NCI-H1105 treated with DMSO at 0.1 percent for 48 hours (cell line): ENCODE data around the gene USP13.
A peak's percentile ranks its signal among the peaks of the same experiment; 100 is the strongest.
"Not testable (repeated sequence)": the region's sequence is repeated elsewhere in the genome, so short reads cannot be mapped to it uniquely, and the experiment has no call there.

Experiments
- DNase-seq: peaks from one replicate; lab custom pipeline; 2025; lab: John Stamatoyannopoulos, UW

The USP13 gene

DNA sequence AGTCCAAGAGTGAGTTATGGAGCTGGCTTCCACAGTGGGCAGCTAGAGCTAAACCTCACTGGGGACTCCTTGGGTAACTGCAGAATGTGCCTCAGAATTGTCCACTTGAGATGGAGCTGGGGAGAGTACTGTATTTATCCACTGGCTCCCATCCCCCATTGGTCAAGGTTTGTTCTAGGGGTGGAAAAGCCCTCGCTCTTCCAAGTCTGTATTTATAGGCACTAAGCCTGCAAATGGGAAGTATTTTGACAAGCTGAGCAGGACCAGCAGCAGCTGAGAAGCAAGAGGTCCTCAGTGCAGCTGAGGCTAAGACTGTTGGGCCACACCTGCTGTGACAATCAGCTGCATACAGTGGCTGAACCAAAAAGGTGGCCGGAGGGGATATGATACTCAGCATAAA lies 5.8 kb downstream of the USP13 start:
- DNase-seq: no peak

DNA sequence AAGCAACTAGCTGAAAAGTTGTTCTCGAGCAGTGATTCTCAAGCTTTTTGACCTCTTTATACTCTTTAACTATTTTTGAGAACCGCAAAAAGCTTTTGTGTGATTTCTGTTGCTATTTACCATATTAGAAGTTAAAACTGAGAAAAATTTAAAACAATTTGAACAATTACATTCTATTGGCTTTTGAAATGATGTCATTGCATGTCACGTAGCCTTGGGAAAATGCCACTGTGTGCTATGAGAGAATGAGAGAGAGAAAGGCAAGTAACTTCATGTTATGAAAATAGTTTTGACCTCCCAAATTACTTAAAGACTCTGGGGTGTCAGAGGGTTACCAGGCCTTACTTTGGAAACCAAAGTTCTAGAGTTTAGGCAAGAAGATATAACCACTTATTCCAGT lies 8.0 kb downstream of the USP13 start:
- DNase-seq: no peak

DNA sequence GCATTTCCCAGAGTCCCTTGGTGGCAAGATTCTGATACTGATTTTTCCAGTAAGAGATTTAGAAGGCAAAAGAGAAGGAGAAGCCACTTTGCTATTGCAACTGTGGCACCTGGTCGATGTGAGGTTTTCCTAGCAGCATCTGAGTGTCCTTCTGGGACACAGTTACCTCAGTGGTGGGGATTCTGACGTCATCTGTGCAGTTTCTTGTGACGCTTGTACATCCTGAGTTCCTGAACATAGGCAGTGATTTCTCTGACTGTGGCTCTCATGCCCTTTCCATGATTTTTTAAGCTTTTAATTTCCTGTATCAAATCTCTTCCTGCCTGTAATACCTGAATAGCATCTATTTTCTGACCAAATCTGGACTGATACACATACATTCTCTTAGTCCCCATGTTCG lies 8.9 kb downstream of the USP13 start:
- no peak for DNase-seq

DNA sequence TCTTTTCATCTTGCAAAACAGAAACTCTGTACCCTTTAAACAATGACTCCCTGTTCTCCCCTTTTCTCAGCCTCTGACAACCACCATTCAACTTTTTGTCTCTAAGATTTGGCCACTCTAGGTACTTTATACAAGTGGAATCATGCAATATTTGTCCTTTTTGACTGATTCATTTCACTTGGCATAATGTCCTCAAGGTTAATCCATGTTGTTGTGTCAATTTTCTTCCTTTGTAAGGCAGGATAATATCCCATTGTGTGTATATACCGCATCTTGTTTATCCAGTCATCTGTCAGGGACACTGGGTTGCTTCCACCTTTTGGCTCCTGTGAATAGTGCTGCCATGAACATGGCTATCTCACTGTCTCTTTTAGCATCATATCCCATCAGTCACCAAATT lies 10.3 kb downstream of the USP13 start:
- no peak for DNase-seq

DNA sequence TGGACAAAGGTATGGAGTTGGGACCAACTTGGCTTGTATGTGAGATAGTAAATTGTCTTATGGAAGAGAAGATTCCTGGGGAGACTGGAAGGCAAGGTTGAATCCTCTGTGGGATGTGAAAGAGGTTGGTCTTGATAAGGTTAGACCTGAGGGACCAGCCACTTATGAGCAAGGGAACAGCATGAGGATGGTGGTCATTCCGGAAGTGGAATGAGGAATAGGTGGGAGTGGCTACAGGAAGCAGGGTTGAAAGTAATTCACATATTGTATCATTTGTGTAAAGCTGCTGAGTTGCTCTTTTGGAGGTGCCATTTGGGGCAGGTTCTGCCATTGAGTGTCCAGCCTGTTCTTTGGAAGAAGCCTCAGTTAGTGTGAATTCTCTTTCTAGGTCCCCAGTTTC lies 13.2 kb downstream of the USP13 start:
- DNase-seq: no peak

DNA sequence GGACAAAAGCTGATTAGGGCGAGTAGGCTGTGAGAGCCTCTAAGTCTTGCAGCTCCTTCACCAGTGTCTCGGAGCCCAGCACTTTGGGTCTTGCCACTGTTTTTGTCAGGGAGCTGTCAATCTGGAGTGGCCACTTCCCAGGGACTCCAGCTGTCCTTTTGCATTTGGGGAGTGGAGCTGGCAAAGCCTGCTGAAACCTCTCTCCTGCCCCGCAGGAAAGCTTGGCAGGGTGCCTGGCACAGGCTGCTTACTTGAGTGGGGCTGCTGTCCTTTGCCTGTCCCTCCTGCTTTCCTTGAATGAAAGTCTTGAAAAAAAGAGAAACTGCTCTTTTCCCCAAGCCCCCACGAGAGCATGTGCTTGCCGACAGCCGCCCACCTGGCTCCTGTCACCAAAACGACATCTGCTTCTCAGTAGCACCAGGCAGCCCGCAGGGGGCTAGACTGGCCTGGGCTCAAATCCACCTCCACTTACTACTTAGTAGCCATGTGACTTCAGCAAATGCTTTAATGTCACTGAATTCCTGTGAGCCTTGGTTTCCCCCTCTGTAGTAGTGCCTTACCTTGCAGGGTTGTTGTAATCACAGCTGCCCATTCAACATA lies 13.7 kb downstream of the USP13 start:
- peak; percentile 94 for DNase-seq

DNA sequence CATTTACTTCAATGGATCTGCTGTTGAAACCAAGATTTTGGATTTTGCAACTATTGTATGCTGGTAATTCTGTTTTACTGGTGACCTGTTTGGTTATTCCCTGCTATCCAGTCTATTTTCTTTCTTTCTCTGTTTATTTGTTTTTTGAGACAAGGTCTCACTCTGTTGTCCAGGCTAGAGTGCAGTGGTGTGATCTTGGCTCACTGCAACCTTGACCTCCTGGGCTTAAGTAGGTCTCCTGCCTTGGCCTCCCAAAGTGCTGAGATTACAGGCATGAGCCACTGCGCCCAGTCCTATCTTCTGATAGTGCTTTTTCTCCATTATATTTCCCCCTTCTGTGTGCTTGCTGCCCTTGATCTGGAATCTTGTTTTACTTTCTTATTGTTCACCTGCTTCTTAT lies 15.6 kb downstream of the USP13 start:
- DNase-seq: no peak

DNA sequence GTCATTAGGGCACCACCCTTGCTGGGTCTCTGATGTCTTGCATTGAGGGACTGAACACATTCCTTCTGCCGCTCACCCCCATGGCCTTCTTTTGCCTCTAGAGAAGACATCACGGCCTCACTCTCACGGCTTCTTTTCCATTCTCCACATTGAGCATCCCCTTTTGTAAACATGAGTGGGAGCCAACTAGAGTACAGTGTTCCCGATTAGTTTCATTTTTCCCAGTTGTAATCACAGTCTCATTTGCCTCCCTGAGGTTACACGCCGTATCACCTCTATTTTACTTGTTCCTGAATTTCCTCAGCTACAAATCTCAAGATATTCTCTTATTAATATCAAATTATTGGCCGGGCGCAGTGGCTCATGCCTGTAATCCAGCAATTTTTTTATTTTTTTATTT lies 17.5 kb downstream of the USP13 start:
- DNase-seq: no peak

DNA sequence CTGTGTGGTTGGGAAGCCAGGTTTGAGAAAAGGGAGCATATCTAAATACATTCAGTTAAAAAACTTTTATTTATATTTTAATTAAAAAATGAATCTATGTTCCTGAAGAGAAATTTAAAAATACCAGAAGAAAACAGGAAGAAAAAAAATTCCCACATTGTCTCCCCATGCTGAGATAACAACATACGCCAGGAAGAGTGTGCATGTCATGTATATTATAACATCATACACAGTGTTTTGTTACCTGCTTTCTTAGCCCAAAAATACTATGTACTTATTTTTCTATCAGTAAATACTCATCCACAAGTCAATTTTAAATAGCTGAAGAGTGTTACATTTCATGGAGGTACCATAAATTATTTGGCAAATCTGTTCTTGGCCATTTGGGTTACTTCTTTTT lies 18.5 kb downstream of the USP13 start:
- no peak for DNase-seq

DNA sequence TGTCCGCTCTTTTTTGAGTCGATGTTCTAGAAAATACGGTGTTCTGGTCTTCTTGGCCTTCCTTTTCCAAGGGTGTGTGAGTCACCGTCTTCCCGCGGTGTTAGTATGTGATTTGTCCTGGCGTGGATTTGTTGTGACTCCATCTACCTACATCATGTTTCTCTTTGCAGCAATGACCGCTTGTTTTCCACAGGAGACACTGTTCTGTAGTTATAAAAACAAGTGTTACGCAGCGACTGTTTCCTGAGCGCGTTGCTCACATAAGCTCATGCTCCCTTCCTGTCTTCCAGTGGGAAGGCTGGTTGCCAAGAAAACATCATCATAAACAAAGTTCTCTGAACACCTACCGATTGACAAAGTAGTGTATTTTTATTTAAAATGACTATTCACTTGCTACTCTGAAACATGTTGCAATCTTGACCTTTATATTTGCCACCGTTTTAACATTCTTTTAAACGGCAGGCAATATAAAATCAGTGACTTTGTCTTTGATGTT lies 19.0 kb downstream of the USP13 start:
- DNase-seq: no peak

DNA sequence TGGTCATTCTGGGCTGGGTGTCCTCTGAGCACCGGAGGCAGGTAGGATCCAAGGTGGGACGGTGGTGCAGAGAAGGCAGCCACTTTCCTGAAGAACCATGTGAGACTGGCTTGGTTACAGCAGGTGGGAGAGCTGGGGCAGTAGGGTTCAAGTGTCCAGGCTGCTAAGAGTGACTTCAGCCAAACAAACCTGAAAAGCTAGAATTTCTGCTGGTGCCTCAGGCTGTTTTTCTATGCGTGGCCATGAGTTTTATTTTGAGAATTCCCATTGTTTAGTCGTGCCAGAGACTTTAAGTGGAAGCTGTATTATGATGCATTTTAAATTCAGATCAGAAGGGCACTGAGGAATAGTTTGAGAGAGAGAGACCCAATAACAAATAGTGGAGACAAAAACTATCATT lies 20.1 kb downstream of the USP13 start:
- DNase-seq: no peak

DNA sequence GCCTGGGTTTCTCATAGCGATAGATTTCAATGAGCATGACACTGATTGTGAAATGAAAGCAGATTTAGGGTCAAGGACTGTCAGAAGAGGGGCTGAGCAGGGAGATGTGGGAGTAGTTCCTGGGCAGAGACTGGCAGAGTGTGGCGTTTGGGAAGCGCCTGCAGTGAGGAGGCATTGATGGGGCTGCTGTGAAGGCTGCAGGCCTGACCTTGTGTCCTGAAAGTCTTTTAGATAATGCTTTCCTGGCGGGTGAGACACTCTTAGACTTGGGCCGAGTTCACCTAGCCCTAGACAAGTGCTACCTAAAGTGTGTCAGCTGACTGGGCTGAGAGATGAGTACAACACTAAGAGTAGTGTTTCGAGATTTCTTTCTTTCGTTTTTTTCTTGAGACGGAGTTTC lies 20.7 kb downstream of the USP13 start:
- DNase-seq: no peak

DNA sequence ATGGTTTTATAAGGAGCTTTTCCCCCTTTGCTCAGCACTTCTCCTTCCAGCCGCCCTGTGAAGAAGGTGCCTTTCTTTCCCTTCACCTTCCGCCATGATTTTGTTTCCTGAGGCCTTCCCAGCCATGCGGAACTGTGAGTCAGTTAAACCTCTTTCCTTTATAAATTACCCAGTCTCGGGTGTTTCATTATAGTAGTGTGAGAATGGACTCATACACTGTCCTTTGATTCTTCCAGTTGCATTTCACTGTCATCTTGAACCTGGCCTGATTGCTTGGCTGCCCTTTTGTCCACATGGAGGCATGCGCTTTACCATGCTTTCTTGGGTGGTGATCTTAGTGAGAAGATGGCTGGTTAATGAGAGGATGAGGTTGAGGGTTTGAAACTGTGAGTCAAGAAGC lies 23.2 kb downstream of the USP13 start:
- no peak for DNase-seq

DNA sequence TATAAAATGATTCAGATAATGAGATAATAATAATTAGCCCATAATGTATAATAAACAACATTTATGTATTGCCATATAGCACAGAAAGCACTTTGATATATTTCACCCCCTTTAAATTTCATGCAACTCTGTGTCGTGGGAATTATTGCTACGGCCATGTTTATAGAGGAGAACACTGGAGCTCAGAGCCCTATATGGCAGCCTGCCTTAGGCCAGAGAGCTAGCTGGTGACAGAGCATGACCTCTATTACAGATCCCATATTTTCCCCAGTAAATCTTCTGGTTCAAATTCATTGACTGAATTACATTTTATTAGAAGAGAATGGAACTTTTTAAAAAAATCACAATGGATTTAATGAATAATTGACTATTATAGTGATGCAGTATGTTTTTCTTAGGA lies 25.0 kb downstream of the USP13 start:
- DNase-seq: no peak

DNA sequence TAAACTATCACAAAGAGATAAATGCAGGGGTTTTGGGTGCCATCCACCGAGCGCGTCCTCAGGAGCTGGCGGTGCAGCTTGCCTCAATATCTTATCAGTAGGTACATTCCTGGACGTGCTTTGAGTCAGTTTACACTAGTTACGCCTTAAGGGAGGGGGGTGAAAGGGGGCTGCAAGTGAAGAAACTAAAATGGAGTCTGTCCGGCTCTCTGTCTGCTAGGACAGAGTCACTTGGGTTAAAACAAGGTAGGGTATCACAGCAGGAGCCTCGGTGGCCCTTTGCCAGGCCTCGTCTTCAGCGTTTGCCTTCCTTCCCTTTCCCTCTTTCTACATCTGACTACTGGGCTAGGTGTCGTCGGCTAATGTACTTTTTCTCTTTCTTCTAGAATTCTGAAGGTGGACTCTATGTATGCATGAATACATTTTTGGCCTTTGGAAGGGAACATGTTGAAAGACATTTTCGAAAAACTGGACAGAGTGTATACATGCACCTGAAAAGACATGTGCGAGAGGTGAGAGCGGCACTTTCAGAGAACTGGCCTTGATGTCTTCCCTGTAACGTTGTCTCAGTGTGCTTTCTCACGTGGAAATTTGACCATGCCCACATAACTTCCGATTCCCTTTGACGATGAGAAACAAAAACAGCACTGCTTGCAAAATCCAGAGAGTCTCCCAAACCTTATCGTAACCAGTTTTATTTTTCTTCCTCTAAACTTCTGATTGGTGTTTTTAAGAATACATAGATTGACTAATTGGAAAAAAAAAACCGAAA lies 28.8 kb downstream of the USP13 start:
- DNase-seq: no peak

DNA sequence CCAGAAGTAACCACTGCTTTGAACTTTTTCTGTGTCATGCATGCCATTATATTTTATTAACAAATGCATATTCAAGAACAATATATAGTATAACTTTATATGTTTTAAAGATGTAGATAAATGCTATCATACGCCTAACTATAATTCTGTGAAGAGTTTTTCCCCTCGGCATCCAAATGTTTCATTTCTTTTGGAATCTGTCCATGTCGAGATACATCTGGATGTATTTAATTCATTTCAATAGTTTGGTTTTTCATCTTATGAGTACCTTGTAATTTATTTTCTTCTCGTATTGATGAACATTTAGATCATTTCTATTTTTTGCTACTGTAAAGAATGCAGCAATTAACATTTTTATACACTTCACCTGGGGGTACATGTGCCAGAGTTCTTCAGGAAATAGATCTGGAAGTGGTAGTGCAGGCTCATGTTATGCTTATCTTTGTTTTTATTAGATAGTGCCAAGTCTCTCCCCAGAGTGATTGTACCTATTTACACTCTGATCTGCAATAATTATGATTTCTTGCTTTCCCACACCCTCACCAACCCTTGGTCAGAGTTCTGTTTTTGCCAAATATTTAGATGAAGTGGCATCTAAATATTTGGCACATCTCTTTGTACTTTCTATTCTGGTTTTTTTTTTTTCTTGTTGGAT lies 29.7 kb downstream of the USP13 start:
- DNase-seq: no peak

DNA sequence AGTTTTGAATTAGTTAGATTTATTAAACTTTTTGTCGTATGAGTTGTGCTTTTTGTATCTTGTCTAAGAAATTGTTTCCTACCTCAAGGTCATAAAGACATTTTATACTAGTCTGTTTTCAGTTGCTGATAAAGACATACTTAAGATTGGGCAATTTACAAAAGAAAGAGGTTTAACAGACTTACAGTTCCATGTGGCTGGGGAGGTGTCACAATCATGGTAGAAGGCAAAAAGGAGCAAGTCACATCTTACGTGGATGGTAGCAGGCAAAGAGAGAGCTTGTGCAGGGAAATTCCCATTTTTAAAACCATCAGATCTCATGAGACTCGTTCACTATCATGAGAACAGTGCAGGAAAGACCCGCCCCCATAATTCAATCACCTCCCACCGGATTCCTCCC lies 30.4 kb downstream of the USP13 start:
- not testable (repeated sequence) for DNase-seq

DNA sequence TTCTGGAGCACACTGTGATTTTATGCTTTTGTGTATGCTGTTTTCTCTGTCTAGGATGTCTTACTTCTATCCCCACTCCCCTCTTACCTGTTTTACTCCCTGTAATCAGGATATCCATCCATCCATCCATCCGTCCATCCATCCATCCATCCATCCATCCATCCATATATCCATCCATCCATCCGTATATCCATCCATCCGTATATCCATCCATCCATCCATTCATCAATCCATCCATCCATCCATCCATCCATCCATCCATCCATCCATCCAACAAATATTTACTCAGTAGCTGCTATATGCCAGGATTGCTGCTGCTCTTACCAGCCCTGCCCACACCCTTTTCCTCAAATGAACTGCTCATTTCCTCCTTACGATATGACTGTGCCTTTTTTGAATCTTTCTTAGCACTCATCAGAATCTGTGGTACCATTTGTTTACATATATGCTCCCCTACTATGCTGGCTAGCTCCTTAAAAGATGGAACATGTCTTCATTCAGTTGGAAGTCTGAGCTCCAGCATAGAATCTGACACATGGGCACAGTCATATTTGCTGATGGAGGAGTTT lies 35.2 kb downstream of the USP13 start:
- no peak for DNase-seq

DNA sequence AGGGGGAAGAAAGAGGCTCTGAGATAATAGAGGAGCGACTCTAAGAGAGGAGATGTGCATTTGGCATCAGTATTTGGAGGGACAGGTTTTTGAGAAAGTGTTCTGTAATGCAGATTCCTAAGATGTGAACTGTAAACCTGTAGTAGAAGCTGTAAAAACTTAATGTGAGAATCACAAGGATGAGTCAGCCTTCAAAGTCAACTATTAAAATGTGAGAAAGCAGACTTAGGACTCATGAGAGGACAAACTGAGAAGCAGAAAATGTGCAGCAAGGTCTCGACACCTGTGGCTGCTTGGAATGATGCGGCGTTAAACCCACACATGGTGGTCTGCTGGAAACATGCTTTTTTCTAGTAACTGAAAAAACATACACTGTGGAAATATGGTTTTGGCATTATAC lies 36.0 kb downstream of the USP13 start:
- no peak for DNase-seq

DNA sequence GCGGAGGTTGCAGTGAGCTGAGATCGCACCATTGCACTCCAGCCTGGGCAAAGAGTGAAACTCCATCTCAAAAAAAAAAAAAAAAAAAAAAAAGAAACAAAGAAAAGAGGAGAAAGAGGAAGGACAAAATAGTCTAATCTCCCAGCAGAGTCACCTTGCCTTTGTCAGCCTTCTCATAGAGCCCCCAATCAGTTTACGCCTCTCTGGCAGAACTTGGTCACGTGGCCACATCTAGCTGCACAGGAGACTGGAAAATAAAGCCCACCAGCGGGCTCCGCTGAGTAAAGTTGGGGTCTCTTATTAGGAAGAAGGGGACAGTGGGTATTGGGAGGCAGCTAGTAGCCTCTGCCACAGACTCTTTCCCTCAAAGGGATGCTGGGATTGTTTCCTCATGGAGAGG lies 41.9 kb downstream of the USP13 start:
- DNase-seq: no peak

DNA sequence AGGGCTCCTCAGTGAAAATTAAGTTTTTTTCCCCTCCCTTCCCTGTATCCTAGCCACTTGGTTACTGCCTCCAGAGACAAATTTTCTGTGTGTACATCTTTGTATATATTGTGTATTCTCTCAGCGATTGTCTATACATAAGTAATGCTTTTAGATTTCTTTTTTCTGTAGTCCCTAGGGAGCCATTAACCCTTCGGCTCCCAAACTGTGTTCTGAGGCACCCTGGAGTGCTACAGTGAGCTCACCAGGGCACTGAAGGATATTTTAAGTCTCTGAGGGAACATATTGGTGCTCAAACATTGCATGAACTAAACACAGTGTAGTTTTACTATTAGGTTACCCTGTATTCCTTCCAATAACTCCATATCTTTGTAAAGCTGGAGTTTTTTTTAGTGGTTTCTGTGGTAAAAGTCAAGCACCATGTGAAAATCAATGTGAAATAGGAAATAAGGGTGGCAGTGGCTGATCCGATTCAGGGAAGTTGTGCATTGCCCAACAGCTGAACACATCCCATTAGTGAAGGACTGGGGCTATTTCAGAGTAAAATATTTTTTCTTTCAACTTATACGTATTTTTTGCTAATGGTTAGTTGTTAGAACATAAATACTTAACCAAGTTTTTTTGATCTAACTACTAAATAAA lies 43.0 kb downstream of the USP13 start:
- DNase-seq: no peak

DNA sequence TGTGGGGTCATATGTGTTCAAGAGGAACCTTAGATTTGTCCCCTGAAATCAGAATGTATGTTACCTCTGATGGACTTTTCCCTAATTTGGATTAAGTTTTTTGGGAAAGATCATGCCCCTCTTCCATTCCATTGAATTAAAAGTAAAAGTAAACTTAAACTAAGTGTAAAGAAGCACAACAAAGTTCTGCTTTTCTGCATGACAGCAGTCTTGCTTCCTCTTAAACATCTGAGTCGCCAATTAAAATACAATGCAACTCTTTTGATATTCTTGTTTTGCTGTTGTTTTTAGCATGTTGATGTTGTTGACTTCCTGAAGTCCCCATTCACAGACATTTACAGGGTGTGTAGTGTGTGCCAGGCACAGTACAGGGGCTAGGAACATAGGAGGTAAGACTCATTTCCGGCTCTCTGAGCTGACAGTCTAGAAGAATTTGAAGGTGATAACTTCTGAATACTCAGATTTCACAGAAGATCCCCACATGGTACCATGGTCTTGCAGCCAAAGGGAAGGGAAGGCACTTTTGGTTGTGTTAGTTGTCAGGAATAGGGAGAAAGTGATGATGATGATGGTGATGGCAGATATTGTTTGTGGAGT lies 45.0 kb downstream of the USP13 start:
- no peak for DNase-seq
